GM18909 (cell line): Measurements from ENCODE around the gene RNF223.

Source experiments
- ATAC-seq: cut with Tn5 transposase; IDR thresholded peaks from one replicate; pipeline ENCODE4 v1.9.1; 2021; ENCODE audit warnings: mild to moderate bottlenecking; ENCODE audit not compliant: unreplicated experiment, poor library complexity

RNF223 gene

DNA sequence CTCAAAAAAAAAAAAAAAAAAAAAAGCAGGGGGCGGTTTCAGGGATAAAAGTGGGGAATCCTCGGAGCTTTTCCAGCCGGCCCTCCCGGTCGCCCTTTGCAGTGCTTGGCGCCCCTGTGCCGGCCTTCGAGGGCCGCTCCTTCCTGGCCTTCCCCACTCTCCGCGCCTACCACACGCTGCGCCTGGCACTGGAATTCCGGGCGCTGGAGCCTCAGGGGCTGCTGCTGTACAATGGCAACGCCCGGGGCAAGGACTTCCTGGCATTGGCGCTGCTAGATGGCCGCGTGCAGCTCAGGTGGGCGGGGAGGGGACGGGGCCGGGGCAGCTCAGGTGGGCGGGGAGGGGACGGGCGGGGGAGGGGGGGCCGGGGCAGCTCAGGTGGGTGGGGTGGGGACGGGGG is 25.3 kb downstream of the RNF223 start:
- ATAC-seq, result no peak

- no peak for ATAC-seq
Measured at GRCh38 chr1:1047963-1048362, 26.1 kb downstream of the RNF223 start.

DNA sequence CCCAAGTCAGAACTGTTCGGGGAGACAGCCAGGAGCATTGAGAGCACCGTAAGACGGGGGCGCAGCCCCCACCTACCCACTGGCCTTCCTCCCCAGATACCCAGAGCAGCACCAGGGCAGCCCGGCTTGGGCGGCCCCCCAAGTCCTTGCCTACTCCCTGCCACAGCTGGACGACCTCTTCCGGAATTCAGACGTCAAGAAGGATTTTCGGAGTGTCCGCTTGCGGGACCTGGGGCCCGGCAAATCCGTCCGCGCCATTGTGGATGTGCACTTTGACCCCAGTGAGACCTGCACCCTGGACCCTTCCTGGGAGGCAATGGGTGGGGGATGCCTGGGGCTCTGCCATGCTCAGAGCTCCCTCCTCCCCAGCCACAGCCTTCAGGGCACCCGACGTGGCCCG is 26.7 kb downstream of the RNF223 start:
- no peak for ATAC-seq

DNA sequence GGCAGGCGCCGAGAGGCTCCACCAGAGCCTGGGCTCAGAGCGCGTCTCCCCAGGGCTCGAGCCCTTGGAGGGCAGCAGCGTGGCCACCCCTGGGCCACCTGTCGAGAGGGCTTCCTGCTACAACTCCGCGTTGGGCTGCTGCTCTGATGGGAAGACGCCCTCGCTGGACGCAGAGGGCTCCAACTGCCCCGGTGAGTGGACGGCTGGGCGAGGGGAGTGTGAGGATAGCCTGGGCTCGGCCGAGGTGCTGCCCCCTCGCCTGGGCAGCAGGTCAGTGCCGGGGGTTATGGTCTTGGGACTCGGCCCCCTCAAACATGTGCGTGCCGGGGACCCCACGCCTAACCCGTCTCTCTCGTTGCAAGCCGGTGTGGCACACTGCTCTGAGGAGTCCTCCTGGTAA is 27.3 kb downstream of the RNF223 start:
- ATAC-seq, result no peak

DNA sequence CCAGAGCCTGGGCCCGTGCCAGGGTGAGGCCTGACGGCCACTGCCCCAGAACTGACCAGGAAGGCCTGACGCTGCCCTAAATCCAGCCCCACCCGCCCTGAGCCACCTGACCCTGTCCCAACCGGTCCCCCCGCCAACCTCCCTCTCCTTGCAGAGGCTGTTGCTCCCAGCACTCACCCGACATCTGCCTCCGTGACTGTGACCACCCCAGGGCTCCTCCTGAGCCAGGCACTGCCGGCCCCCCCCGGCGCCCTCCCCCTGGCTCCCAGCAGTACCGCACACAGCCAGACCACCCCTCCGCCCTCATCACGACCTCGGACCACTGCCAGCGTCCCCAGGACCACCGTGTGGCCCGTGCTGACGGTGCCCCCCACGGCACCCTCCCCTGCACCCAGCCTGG is 27.9 kb downstream of the RNF223 start:
- ATAC-seq, result no peak

GRCh38 chr1:1045129-1045528 is 29.0 kb downstream of the RNF223 start:
- no peak for ATAC-seq

GRCh38 chr1:1044455-1045078 is 29.5 kb downstream of the RNF223 start:
- no peak for ATAC-seq

DNA sequence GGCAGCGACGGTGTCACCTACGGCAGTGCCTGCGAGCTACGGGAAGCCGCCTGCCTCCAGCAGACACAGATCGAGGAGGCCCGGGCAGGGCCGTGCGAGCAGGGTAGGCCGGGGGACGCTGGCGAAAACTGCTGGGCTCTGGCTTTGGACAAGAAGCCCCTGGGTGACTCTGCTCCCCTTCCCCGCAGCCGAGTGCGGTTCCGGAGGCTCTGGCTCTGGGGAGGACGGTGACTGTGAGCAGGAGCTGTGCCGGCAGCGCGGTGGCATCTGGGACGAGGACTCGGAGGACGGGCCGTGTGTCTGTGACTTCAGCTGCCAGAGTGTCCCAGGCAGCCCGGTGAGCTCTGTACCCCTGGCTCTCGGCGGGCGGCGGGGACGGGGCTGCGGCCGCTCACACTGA is 30.2 kb downstream of the RNF223 start:
- ATAC-seq, result no peak

DNA sequence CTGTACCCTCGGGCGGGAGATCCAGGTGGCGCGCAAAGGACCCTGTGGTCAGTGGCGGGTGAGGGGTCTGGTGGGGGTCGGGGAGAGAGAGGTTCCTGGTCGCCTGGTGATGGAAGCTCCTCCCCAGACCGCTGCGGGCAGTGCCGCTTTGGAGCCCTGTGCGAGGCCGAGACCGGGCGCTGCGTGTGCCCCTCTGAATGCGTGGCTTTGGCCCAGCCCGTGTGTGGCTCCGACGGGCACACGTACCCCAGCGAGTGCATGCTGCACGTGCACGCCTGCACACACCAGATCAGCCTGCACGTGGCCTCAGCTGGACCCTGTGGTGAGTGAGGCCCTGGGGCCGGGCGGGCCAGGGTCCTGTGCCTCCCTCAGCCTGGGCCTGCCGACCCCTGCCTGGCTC is 30.7 kb downstream of the RNF223 start:
- no peak for ATAC-seq

DNA sequence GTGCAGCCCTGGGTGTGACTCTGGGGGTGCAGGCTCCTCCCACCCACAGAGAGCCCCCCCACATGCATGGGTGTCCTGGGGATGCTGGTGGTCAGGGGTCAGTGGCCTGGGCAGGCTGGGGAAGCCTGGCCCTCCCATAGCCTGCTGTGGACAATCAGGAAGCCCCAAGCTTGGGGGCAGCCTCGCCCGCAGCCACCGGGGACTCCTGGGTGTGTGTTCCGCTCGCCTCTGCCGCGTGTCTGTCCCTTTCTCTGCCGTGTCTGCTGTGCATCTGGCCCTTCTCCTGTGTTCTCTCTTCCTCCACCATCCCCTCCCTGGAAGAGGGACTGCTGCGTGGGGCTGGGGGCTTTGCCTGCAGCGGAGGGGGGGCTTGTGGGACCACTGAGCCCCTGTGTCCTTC is 31.3 kb downstream of the RNF223 start:
- ATAC-seq, result no peak

DNA sequence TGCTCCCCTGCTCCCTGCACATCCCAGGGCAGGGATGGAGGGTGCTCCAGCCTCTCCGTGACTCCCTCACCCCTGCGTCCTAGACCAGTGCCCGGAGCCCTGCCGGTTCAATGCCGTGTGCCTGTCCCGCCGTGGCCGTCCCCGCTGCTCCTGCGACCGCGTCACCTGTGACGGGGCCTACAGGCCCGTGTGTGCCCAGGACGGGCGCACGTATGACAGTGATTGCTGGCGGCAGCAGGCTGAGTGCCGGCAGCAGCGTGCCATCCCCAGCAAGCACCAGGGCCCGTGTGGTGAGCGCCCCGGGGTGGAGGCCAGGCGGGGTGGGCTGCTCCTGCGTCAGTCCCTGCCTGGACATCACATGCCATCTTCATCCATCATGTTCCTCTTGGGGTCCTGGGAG is 32.2 kb downstream of the RNF223 start:
- no peak for ATAC-seq

GRCh38 chr1:1041092-1041523 is 33.0 kb downstream of the RNF223 start:
- ATAC-seq, result no peak

GRCh38 chr1:1040004-1040991 is 33.8 kb downstream of the RNF223 start:
- peak; percentile 48 for ATAC-seq

DNA sequence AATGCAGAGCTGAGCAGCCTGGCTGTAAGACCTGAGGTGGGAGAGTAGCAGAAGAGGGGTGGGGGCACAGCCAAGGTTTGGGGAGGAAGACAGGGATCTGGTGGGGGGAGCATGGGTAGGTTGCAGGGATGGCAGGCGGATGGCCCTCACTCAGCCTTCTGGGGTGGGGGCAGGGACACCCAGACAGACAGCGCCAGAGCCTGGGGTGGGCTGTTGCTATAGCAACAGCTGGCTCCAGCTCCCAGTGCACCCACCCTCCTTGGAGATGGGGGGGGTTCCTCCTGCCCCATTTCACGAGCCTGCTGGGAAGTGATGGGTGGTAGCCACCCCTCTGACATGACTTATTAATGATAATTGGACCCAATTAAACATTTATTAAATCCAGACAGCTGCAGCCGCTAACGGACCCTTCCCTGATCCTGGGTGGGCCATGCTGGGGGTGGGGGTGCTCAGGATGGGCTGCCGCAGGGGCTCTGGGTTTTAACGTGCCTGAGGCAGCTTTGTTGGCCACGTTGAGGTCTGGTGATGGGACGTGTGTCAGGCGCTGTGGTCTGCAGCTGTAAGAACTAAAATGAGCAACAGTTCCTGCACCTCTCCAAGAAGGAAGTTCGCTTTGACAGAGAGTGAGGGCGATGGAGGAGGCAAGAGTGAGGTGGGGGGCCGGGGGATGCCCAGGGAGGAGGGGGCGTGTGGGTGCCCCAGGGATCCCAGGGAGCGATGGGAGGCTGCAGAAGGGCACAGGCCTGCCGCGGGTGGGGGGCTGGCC is 34.8 kb downstream of the RNF223 start:
- ATAC-seq, result no peak

DNA sequence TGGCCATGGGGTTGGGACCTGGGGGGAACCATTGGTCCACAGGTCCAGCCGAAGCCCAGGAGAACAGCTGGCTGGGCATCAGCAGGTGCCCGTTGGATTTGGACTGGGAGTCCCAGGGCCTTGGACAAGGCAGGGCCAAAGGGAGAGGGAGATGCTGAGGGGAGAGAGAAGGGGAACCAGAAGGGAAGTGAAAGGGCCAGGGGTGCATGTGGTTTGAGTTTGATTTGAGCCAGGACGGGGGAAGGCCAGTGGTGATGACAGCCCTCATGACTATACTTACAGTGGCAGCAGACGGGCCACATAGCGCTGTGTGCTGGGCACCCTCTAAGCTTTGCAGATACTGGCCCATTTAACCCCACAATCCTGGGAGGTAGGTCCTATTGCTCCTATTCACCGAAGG is 35.4 kb downstream of the RNF223 start:
- peak; percentile 40 for ATAC-seq

- no peak for ATAC-seq
Measured at GRCh38 chr1:1037366-1038327, 36.5 kb downstream of the RNF223 start.

DNA sequence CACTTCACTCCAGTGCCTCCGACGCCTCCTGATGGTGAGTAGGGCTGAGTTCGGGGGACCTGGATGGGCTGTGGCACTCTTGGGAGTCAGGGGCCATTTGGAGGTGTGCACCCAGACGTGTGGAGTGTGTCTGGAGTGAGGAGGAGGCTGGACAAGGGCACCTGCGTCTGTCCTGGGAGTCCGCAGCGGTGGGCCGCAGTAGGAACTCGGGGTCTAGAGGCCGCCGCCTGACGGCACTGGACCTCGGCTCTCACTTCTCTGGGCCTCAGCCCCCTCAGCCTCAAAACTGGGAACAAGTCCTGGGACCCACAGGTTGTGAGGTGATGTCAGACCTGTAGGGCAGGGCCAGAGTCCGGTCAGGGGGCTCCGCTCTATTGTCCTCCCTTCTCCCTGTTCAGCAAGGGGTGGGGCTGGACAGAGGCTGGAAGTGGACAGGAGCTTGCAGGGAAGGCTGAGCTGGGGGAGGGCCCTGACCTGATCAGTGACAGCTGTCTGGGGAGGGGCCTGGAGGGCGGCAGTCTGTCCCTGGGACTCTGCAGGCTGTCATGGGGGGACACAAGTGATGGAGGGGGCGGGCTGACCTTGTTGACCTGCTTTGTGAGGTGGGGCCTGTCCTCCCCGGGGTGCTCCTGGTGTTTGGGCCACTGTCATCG is 38.7 kb downstream of the RNF223 start:
- ATAC-seq, result no peak

DNA sequence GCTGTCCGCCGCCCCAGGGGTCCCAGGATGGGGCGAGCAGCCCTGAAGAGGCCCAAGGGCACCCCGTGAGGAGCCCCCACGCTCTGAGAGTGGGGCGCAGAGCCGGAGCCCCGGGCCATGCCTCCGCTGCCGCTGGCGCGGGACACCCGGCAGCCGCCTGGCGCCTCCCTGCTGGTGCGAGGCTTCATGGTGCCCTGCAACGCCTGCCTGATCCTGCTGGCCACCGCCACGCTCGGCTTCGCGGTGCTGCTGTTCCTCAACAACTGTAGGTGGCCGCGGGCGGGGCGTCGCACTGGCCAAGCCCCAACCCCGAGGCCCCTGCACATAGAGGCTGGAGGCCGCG is 39.7 kb downstream of the RNF223 start:
- no peak for ATAC-seq

DNA sequence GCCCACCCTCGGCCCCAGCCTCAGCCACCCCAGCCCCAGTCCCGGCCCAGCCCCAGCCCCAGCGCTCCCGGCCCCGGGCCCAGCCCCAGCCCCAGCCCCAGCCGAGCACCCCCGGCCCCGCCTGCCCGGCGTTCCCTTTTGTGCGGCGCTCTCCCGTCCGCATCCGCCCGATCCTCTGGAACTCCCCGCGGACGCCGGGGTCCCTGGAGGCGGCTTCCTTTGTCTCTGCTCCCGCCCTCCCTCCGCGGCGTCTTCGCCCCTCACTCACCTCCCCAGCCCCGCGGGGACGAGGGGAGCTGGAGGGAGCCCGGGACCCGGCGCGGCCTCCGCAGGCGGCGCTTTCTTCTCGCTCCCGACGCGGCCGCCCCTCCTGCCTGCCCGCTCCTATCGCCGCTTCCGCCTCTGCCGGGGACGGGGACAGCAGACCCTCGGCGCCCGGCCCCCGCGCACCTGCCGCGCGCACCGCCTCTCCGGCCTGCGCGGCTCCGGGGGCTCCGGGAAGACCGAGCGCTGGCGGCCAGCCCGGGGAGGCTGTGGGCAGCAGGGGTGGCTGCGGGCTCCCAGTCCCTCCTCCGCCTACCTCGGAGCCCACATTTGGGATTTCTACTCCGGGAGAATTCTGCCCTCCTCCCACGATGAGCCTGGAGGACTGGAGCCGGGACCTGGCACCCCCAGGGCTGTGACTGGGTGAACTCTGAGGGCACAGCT is 40.2 kb downstream of the RNF223 start:
- no peak for ATAC-seq
